ENCODE results near the gene BEST4.

GRCh38 chr1:44780583-44781121 is 7.3 kb downstream of the BEST4 start:
- TF ChIP-seq EZH2 (IDR thresholded peaks at IDR 0.05; ENCODE audit: insufficient read depth, poor library complexity, severe bottlenecking) (no peak), EZH2phosphoT487 (IDR thresholded peaks at IDR 0.05; ENCODE audit: insufficient read depth, low read depth) (no peak)
